Measurements from ENCODE around the gene F2. TPM values are rescaled to one million over a fixed set of nuclear protein-coding genes. Genes with fewer than 3 reads are reported as not detected.

The F2 gene
- total and polyA plus RNA-seq, 2 of the 13 experiments (the other 11 are each of a cell fraction or from before 2014, with no cell fraction given) = 330 to 801 TPM

DNA sequence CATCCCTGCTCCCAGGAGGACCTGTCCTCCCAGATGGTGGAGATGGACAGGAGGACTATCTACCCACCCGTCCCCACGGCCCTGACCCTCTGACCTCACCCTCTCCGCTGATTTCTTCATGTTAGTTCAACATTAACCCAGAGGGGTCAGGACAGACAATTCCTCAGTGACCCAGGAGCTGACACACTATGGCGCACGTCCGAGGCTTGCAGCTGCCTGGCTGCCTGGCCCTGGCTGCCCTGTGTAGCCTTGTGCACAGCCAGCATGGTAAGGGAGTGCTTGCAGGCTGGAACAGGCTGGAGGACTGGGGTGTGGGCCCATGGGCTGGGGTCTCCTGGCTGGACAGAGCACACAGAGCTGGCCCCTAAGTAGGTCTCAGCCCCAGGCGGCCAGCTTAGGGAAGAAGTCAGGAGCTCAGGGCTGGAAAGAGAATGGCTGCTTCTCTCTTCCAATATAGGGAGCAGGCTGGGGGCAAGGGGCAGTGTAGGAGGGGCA is at the start of gene F2 (continued):
- TF ChIP-seq ZBTB8A (CRISPR knock-in tag; IDR thresholded peaks at IDR 0.05; ENCODE audit: borderline replicate concordance, low read depth) (no peak), RELA (CRISPR knock-in tag; IDR thresholded peaks at IDR 0.05) (no peak), ZNF367 (CRISPR knock-in tag; IDR thresholded peaks at IDR 0.05; ENCODE audit: borderline replicate concordance) (no peak), SMAD3 (CRISPR knock-in tag; IDR thresholded peaks at IDR 0.05) (peak; percentile 94), MEF2D (CRISPR knock-in tag; IDR thresholded peaks at IDR 0.05) (peak; percentile 65; the same call in 1 of the 2 replicates)
- TF ChIP-seq, protein P1, sequence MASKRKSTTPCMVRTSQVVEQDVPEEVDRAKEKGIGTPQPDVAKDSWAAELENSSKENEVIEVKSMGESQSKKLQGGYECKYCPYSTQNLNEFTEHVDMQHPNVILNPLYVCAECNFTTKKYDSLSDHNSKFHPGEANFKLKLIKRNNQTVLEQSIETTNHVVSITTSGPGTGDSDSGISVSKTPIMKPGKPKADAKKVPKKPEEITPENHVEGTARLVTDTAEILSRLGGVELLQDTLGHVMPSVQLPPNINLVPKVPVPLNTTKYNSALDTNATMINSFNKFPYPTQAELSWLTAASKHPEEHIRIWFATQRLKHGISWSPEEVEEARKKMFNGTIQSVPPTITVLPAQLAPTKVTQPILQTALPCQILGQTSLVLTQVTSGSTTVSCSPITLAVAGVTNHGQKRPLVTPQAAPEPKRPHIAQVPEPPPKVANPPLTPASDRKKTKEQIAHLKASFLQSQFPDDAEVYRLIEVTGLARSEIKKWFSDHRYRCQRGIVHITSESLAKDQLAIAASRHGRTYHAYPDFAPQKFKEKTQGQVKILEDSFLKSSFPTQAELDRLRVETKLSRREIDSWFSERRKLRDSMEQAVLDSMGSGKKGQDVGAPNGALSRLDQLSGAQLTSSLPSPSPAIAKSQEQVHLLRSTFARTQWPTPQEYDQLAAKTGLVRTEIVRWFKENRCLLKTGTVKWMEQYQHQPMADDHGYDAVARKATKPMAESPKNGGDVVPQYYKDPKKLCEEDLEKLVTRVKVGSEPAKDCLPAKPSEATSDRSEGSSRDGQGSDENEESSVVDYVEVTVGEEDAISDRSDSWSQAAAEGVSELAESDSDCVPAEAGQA (IDR thresholded peaks at IDR 0.05; ENCODE audit: low read depth) = no peak
- TF ChIP-seq, protein P1 (CRISPR knock-in tag; IDR thresholded peaks at IDR 0.05; ENCODE audit: borderline replicate concordance) = no peak
- TF ChIP-seq, protein P2, sequence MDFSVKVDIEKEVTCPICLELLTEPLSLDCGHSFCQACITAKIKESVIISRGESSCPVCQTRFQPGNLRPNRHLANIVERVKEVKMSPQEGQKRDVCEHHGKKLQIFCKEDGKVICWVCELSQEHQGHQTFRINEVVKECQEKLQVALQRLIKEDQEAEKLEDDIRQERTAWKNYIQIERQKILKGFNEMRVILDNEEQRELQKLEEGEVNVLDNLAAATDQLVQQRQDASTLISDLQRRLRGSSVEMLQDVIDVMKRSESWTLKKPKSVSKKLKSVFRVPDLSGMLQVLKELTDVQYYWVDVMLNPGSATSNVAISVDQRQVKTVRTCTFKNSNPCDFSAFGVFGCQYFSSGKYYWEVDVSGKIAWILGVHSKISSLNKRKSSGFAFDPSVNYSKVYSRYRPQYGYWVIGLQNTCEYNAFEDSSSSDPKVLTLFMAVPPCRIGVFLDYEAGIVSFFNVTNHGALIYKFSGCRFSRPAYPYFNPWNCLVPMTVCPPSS (IDR thresholded peaks at IDR 0.05) = no peak
- TF ChIP-seq, protein P3, sequence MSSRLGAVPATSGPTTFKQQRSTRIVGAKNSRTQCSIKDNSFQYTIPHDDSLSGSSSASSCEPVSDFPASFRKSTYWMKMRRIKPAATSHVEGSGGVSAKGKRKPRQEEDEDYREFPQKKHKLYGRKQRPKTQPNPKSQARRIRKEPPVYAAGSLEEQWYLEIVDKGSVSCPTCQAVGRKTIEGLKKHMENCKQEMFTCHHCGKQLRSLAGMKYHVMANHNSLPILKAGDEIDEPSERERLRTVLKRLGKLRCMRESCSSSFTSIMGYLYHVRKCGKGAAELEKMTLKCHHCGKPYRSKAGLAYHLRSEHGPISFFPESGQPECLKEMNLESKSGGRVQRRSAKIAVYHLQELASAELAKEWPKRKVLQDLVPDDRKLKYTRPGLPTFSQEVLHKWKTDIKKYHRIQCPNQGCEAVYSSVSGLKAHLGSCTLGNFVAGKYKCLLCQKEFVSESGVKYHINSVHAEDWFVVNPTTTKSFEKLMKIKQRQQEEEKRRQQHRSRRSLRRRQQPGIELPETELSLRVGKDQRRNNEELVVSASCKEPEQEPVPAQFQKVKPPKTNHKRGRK (CRISPR knock-in tag; IDR thresholded peaks at IDR 0.05) = no peak
- TF ChIP-seq, protein P4, sequence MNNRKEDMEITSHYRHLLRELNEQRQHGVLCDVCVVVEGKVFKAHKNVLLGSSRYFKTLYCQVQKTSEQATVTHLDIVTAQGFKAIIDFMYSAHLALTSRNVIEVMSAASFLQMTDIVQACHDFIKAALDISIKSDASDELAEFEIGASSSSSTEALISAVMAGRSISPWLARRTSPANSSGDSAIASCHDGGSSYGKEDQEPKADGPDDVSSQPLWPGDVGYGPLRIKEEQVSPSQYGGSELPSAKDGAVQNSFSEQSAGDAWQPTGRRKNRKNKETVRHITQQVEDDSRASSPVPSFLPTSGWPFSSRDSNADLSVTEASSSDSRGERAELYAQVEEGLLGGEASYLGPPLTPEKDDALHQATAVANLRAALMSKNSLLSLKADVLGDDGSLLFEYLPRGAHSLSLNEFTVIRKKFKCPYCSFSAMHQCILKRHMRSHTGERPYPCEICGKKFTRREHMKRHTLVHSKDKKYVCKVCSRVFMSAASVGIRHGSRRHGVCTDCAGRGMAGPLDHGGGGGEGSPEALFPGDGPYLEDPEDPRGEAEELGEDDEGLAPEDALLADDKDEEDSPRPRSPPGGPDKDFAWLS (CRISPR knock-in tag; IDR thresholded peaks at IDR 0.05; ENCODE audit: borderline replicate concordance) = no peak
- TF ChIP-seq, protein P5, sequence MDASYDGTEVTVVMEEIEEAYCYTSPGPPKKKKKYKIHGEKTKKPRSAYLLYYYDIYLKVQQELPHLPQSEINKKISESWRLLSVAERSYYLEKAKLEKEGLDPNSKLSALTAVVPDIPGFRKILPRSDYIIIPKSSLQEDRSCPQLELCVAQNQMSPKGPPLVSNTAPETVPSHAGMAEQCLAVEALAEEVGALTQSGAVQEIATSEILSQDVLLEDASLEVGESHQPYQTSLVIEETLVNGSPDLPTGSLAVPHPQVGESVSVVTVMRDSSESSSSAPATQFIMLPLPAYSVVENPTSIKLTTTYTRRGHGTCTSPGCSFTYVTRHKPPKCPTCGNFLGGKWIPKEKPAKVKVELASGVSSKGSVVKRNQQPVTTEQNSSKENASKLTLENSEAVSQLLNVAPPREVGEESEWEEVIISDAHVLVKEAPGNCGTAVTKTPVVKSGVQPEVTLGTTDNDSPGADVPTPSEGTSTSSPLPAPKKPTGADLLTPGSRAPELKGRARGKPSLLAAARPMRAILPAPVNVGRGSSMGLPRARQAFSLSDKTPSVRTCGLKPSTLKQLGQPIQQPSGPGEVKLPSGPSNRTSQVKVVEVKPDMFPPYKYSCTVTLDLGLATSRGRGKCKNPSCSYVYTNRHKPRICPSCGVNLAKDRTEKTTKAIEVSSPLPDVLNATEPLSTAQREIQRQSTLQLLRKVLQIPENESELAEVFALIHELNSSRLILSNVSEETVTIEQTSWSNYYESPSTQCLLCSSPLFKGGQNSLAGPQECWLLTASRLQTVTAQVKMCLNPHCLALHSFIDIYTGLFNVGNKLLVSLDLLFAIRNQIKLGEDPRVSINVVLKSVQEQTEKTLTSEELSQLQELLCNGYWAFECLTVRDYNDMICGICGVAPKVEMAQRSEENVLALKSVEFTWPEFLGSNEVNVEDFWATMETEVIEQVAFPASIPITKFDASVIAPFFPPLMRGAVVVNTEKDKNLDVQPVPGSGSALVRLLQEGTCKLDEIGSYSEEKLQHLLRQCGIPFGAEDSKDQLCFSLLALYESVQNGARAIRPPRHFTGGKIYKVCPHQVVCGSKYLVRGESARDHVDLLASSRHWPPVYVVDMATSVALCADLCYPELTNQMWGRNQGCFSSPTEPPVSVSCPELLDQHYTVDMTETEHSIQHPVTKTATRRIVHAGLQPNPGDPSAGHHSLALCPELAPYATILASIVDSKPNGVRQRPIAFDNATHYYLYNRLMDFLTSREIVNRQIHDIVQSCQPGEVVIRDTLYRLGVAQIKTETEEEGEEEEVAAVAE (CRISPR knock-in tag; IDR thresholded peaks at IDR 0.05; ENCODE audit: borderline replicate concordance) = peak; percentile 46; the same call in 1 of the 2 replicates
- TF ChIP-seq, protein P6, sequence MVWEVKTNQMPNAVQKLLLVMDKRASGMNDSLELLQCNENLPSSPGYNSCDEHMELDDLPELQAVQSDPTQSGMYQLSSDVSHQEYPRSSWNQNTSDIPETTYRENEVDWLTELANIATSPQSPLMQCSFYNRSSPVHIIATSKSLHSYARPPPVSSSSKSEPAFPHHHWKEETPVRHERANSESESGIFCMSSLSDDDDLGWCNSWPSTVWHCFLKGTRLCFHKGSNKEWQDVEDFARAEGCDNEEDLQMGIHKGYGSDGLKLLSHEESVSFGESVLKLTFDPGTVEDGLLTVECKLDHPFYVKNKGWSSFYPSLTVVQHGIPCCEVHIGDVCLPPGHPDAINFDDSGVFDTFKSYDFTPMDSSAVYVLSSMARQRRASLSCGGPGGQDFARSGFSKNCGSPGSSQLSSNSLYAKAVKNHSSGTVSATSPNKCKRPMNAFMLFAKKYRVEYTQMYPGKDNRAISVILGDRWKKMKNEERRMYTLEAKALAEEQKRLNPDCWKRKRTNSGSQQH (CRISPR knock-in tag; IDR thresholded peaks at IDR 0.05; ENCODE audit: low read depth) = no peak; the same call in 1 of the 2 replicates
